ENCODE measurements around the gene VASH1. TPM values are rescaled to one million over a fixed set of nuclear protein-coding genes. Genes with fewer than 3 reads are reported as not detected.
A peak's percentile ranks its signal among the peaks of the same experiment; 100 is the strongest.

The VASH1 gene
- total RNA-seq, 3 donors from 2014 or later (not counting 1 experiment from before 2014, with no cell fraction given) = 9.5 to 15.0 (median 13.5) TPM

GRCh38 chr14:76754586-76754985, 6.7 kb upstream of the VASH1 start:
- H3K27ac ChIP-seq (ENCODE audit: low read length) = no peak overlapping the region
- TF ChIP-seq CTCF (IDR thresholded peaks at IDR 0.05) = no peak
- intact Hi-C loops (cut with micrococcal nuclease) = no loop called here

GRCh38 chr14:76755610-76756370, 5.5 kb upstream of the VASH1 start:
- Mint-ChIP-seq H3K27me3 (ENCODE audit: low read depth in 2 of 2) (peaks cover 8 to 15% of the 10 kb centered on the region in 2 donors), H3K4me1 (no peaks in the 10 kb centered on the region), H3K9me3 (no peaks in the 10 kb centered on the region), H3K36me3 (no peaks in the 10 kb centered on the region), H3K4me3 (no peak overlapping the region), H3K27ac (no peak overlapping the region)
- Histone ChIP-seq H3K36me3 (ENCODE audit: control insufficient read depth, insufficient read depth, low read length) (no peaks in the 10 kb centered on the region), H3K9me3 (ENCODE audit: control insufficient read depth, insufficient read depth, low read length) (no peaks in the 10 kb centered on the region), H3K4me3 (ENCODE audit: low read length) (no peak overlapping the region), H3K4me1 (ENCODE audit: control insufficient read depth, insufficient read depth, low read length) (peaks cover 2% of the 10 kb centered on the region), H3K27me3 (ENCODE audit: control insufficient read depth, insufficient read depth, low read length) (no peaks in the 10 kb centered on the region), H3K27ac (ENCODE audit: low read length) (no peak overlapping the region)
- WGBS (ENCODE audit: insufficient coverage) = 85% methylated on average over 9 of the region's 9 CpGs
- TF ChIP-seq CTCF (IDR thresholded peaks at IDR 0.05) = no peak
- peak in 1 of 2 donors; percentile 0 for DNase-seq
- intact Hi-C loops (cut with micrococcal nuclease) = no loop called here
- ATAC-seq = no peak

More at GRCh38 chr14:76754586-76754985, 6.7 kb upstream of the VASH1 start:
- no peaks in the 10 kb centered on the region for H3K36me3 Mint-ChIP-seq
- Histone ChIP-seq H3K4me3 (ENCODE audit: low read length) (no peak overlapping the region), H3K27me3 (ENCODE audit: control insufficient read depth, insufficient read depth, low read length) (no peaks in the 10 kb centered on the region), H3K36me3 (ENCODE audit: control insufficient read depth, insufficient read depth, low read length) (no peaks in the 10 kb centered on the region), H3K9me3 (ENCODE audit: control insufficient read depth, insufficient read depth, low read length) (no peaks in the 10 kb centered on the region), H3K4me1 (ENCODE audit: control insufficient read depth, insufficient read depth, low read length) (no peaks in the 10 kb centered on the region)
- H3K27me3 Mint-ChIP-seq (ENCODE audit: low read depth in 2 of 2) = peaks cover 8 to 15% of the 10 kb centered on the region in 2 donors
- no peak overlapping the region for H3K4me3 Mint-ChIP-seq
- no peak overlapping the region for H3K27ac Mint-ChIP-seq
- WGBS (ENCODE audit: insufficient coverage) = 90% methylated on average over 7 of the region's 7 CpGs
- no peaks in the 10 kb centered on the region for H3K9me3 Mint-ChIP-seq
- no peaks in the 10 kb centered on the region for H3K4me1 Mint-ChIP-seq
- no peak for DNase-seq
- ATAC-seq = no peak

GRCh38 chr14:76756371-76756750, 4.9 kb upstream of the VASH1 start:
- Histone ChIP-seq H3K27ac (ENCODE audit: low read length) (no peak overlapping the region), H3K36me3 (ENCODE audit: control insufficient read depth, insufficient read depth, low read length) (no peaks in the 10 kb centered on the region), H3K4me3 (ENCODE audit: low read length) (no peak overlapping the region), H3K4me1 (ENCODE audit: control insufficient read depth, insufficient read depth, low read length) (peaks cover 6% of the 10 kb centered on the region), H3K9me3 (ENCODE audit: control insufficient read depth, insufficient read depth, low read length) (no peaks in the 10 kb centered on the region), H3K27me3 (ENCODE audit: control insufficient read depth, insufficient read depth, low read length) (no peaks in the 10 kb centered on the region)
- no peak for TF ChIP-seq CTCF (IDR thresholded peaks at IDR 0.05)
- WGBS (ENCODE audit: insufficient coverage) = 85% methylated on average over 6 of the region's 6 CpGs
- Mint-ChIP-seq H3K27me3 (ENCODE audit: low read depth in 2 of 2) (peaks cover 8 to 15% of the 10 kb centered on the region in 2 donors), H3K36me3 (no peaks in the 10 kb centered on the region), H3K9me3 (no peaks in the 10 kb centered on the region), H3K4me3 (no peak overlapping the region), H3K27ac (no peak overlapping the region), H3K4me1 (no peaks in the 10 kb centered on the region)
- intact Hi-C loops (cut with micrococcal nuclease) = no loop called here
- DNase-seq (no peak), ATAC-seq (no peak)

GRCh38 chr14:76759589-76759988, 1.7 kb upstream of the VASH1 start:
- Mint-ChIP-seq H3K9me3 (no peaks in the 10 kb centered on the region), H3K36me3 (no peaks in the 10 kb centered on the region), H3K4me3 (no peak overlapping the region), H3K27ac (no peak overlapping the region), H3K27me3 (ENCODE audit: low read depth in 2 of 2) (peaks cover 8 to 15% of the 10 kb centered on the region in 2 donors), H3K4me1 (peaks cover 7 to 17% of the 10 kb centered on the region in 2 donors)
- no peak for DNase-seq
- Histone ChIP-seq H3K27ac (ENCODE audit: low read length) (no peak overlapping the region), H3K4me1 (ENCODE audit: control insufficient read depth, insufficient read depth, low read length) (peaks cover 15% of the 10 kb centered on the region), H3K27me3 (ENCODE audit: control insufficient read depth, insufficient read depth, low read length) (no peaks in the 10 kb centered on the region), H3K4me3 (ENCODE audit: low read length) (no peak overlapping the region), H3K9me3 (ENCODE audit: control insufficient read depth, insufficient read depth, low read length) (no peaks in the 10 kb centered on the region), H3K36me3 (ENCODE audit: control insufficient read depth, insufficient read depth, low read length) (no peaks in the 10 kb centered on the region)
- no peak for TF ChIP-seq CTCF (IDR thresholded peaks at IDR 0.05)
- intact Hi-C loops (cut with micrococcal nuclease) = no loop called here
- WGBS (ENCODE audit: insufficient coverage) = 86% methylated on average over 4 of the region's 4 CpGs
- no peak for ATAC-seq
